ENCODE results near the gene SPATA31C1.

The SPATA31C1 gene

GRCh38 chr9:87950296-87950695, 32.5 kb downstream of the SPATA31C1 start:
- no peak for TF ChIP-seq TCF4 (CRISPR knock-in tag; IDR thresholded peaks at IDR 0.05; ENCODE audit: borderline replicate concordance)
- TF ChIP-seq OSR1 (CRISPR knock-in tag; IDR thresholded peaks at IDR 0.05), result no peak
- no peak for TF ChIP-seq CSDC2 (CRISPR knock-in tag; IDR thresholded peaks at IDR 0.05)
- TF ChIP-seq ZNF70 (CRISPR knock-in tag; IDR thresholded peaks at IDR 0.05), result no peak
- no peak for TF ChIP-seq TOX (CRISPR knock-in tag; IDR thresholded peaks at IDR 0.05; ENCODE audit: borderline replicate concordance)
- no peak for TF ChIP-seq CREB5 (CRISPR knock-in tag; IDR thresholded peaks at IDR 0.05; ENCODE audit: low read depth)
- TF ChIP-seq ARNTL (CRISPR knock-in tag; IDR thresholded peaks at IDR 0.05; ENCODE audit: borderline replicate concordance, low read depth), result no peak
- TF ChIP-seq ZFP30 (CRISPR knock-in tag; IDR thresholded peaks at IDR 0.05), result no peak
- TF ChIP-seq PPARA (CRISPR knock-in tag; IDR thresholded peaks at IDR 0.05; ENCODE audit: borderline replicate concordance), result no peak
- no peak for TF ChIP-seq ZNF8 (CRISPR knock-in tag; IDR thresholded peaks at IDR 0.05)
- no peak for TF ChIP-seq ZFP3 (CRISPR knock-in tag; IDR thresholded peaks at IDR 0.05)
- TF ChIP-seq, protein P1, sequence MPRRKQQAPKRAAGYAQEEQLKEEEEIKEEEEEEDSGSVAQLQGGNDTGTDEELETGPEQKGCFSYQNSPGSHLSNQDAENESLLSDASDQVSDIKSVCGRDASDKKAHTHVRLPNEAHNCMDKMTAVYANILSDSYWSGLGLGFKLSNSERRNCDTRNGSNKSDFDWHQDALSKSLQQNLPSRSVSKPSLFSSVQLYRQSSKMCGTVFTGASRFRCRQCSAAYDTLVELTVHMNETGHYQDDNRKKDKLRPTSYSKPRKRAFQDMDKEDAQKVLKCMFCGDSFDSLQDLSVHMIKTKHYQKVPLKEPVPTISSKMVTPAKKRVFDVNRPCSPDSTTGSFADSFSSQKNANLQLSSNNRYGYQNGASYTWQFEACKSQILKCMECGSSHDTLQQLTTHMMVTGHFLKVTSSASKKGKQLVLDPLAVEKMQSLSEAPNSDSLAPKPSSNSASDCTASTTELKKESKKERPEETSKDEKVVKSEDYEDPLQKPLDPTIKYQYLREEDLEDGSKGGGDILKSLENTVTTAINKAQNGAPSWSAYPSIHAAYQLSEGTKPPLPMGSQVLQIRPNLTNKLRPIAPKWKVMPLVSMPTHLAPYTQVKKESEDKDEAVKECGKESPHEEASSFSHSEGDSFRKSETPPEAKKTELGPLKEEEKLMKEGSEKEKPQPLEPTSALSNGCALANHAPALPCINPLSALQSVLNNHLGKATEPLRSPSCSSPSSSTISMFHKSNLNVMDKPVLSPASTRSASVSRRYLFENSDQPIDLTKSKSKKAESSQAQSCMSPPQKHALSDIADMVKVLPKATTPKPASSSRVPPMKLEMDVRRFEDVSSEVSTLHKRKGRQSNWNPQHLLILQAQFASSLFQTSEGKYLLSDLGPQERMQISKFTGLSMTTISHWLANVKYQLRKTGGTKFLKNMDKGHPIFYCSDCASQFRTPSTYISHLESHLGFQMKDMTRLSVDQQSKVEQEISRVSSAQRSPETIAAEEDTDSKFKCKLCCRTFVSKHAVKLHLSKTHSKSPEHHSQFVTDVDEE (CRISPR knock-in tag; IDR thresholded peaks at IDR 0.05), result no peak
- TF ChIP-seq, protein P2, sequence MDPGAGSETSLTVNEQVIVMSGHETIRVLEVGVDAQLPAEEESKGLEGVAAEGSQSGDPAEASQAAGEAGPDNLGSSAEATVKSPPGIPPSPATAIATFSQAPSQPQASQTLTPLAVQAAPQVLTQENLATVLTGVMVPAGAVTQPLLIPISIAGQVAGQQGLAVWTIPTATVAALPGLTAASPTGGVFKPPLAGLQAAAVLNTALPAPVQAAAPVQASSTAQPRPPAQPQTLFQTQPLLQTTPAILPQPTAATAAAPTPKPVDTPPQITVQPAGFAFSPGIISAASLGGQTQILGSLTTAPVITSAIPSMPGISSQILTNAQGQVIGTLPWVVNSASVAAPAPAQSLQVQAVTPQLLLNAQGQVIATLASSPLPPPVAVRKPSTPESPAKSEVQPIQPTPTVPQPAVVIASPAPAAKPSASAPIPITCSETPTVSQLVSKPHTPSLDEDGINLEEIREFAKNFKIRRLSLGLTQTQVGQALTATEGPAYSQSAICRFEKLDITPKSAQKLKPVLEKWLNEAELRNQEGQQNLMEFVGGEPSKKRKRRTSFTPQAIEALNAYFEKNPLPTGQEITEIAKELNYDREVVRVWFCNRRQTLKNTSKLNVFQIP (CRISPR knock-in tag; IDR thresholded peaks at IDR 0.05; ENCODE audit: borderline replicate concordance, low read depth), result no peak
- no peak for TF ChIP-seq GLIS3 (CRISPR knock-in tag; IDR thresholded peaks at IDR 0.05)
- no peak for ATAC-seq

GRCh38 chr9:87950765-87951488, 33.2 kb downstream of the SPATA31C1 start:
- TF ChIP-seq, protein P2 (CRISPR knock-in tag; IDR thresholded peaks at IDR 0.05; ENCODE audit: borderline replicate concordance, low read depth), result no peak
- no peak for TF ChIP-seq TOX (CRISPR knock-in tag; IDR thresholded peaks at IDR 0.05; ENCODE audit: borderline replicate concordance)
- TF ChIP-seq CSRNP3 (CRISPR knock-in tag; IDR thresholded peaks at IDR 0.05), result no peak
- no peak for TF ChIP-seq CSDC2 (CRISPR knock-in tag; IDR thresholded peaks at IDR 0.05)
- no peak for TF ChIP-seq OSR1 (CRISPR knock-in tag; IDR thresholded peaks at IDR 0.05)
- no peak for TF ChIP-seq ZFP30 (CRISPR knock-in tag; IDR thresholded peaks at IDR 0.05)
- no peak for TF ChIP-seq ESRRG (CRISPR knock-in tag; IDR thresholded peaks at IDR 0.05)
- TF ChIP-seq SNAI2 (CRISPR knock-in tag; IDR thresholded peaks at IDR 0.05), result no peak
- no peak for TF ChIP-seq ISL1 (CRISPR knock-in tag; IDR thresholded peaks at IDR 0.05)
- no peak for ATAC-seq

DNA sequence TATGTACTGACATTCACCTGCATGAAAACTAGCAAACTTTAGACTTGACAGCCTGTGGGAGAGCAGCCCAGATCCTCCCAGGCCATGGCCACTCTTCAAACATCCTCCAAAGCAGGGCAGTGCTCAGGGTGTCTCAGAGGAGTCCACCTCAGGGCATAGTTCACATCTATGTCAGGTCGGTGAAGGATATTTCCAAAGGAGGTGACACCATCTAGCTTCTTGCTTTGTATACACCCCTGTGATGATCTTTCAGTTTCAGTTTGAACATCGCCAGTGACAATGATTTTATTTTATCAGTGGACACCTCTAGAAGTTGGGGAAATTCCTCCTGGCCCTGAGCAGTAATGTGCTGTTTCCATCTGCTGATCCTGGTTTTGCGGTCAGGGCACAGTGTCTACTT, 36.5 kb downstream of the SPATA31C1 start:
- no peak for ATAC-seq
- no peak for TF ChIP-seq TCF4 (CRISPR knock-in tag; IDR thresholded peaks at IDR 0.05; ENCODE audit: borderline replicate concordance)
- no peak for TF ChIP-seq CSDC2 (CRISPR knock-in tag; IDR thresholded peaks at IDR 0.05)
- TF ChIP-seq SNAI2 (CRISPR knock-in tag; IDR thresholded peaks at IDR 0.05), result no peak
- no peak for TF ChIP-seq ARNTL (CRISPR knock-in tag; IDR thresholded peaks at IDR 0.05; ENCODE audit: borderline replicate concordance, low read depth)
- TF ChIP-seq, protein P3, sequence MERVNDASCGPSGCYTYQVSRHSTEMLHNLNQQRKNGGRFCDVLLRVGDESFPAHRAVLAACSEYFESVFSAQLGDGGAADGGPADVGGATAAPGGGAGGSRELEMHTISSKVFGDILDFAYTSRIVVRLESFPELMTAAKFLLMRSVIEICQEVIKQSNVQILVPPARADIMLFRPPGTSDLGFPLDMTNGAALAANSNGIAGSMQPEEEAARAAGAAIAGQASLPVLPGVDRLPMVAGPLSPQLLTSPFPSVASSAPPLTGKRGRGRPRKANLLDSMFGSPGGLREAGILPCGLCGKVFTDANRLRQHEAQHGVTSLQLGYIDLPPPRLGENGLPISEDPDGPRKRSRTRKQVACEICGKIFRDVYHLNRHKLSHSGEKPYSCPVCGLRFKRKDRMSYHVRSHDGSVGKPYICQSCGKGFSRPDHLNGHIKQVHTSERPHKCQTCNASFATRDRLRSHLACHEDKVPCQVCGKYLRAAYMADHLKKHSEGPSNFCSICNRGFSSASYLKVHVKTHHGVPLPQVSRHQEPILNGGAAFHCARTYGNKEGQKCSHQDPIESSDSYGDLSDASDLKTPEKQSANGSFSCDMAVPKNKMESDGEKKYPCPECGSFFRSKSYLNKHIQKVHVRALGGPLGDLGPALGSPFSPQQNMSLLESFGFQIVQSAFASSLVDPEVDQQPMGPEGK (CRISPR knock-in tag; IDR thresholded peaks at IDR 0.05; ENCODE audit: borderline replicate concordance), result no peak
- no peak for TF ChIP-seq ISL1 (CRISPR knock-in tag; IDR thresholded peaks at IDR 0.05)
- TF ChIP-seq ZC3H10 (CRISPR knock-in tag; IDR thresholded peaks at IDR 0.05), result no peak
- TF ChIP-seq ZFP30 (CRISPR knock-in tag; IDR thresholded peaks at IDR 0.05), result no peak
- TF ChIP-seq CREB5 (CRISPR knock-in tag; IDR thresholded peaks at IDR 0.05; ENCODE audit: low read depth), result no peak
- no peak for TF ChIP-seq TOX (CRISPR knock-in tag; IDR thresholded peaks at IDR 0.05; ENCODE audit: borderline replicate concordance)
- TF ChIP-seq, protein P2 (CRISPR knock-in tag; IDR thresholded peaks at IDR 0.05; ENCODE audit: borderline replicate concordance, low read depth), result no peak
- no peak for TF ChIP-seq OSR1 (CRISPR knock-in tag; IDR thresholded peaks at IDR 0.05)
- no peak for TF ChIP-seq RARB (CRISPR knock-in tag; IDR thresholded peaks at IDR 0.05)
- no peak for TF ChIP-seq ZNF8 (CRISPR knock-in tag; IDR thresholded peaks at IDR 0.05)
- no peak for TF ChIP-seq ZNF70 (CRISPR knock-in tag; IDR thresholded peaks at IDR 0.05)
- no peak for TF ChIP-seq ZFP3 (CRISPR knock-in tag; IDR thresholded peaks at IDR 0.05)

Data from SK-N-SH treated with all-trans-retinoic acid at 6 μM for 48 hours (cell line).